PC-3 (cell line): Measurements from ENCODE around the gene PMFBP1.

Source experiments
- CTCF ChIP-seq: fragments of 300-600 bp; sonication (generic); conservative IDR thresholded peaks from 2 replicates; pipeline ENCODE4 v1.5.1; 2017; ENCODE audit warnings: antibody characterized with exemption, low read depth, mild to moderate bottlenecking, low read length
- EZH2 ChIP-seq: fragments of 300-600 bp; sonication (generic); IDR thresholded peaks from one replicate; pipeline ENCODE4 v1.6.1; 2017; ENCODE audit warnings: antibody characterized with exemption, mild to moderate bottlenecking, low read length; ENCODE audit not compliant: unreplicated experiment
- EZH2phosphoT487 ChIP-seq: fragments of 300-600 bp; sonication (generic); IDR thresholded peaks from 2 replicates; pipeline ENCODE4 v1.6.1; 2018; ENCODE audit warnings: mild to moderate bottlenecking, antibody characterized with exemption, low read length, borderline replicate concordance

- TF ChIP-seq CTCF: no peak
- TF ChIP-seq EZH2: no peak
- TF ChIP-seq EZH2phosphoT487: no peak
Observed at GRCh38 chr16:72174726-72175125, 2.8 kb upstream of the PMFBP1 start.
